ENCODE data around the gene IKBKE.

- TF ChIP-seq POLR2A (IDR thresholded peaks at IDR 0.05) (no peak), CTCF (IDR thresholded peaks at IDR 0.05) (no peak)
Observed at GRCh38 chr1:206465951-206466350, 4.3 kb upstream of the IKBKE start.

Measured in thyroid gland (tissue), 4 donors.